ENCODE measurements around the gene TAP2.
"Not testable (repeated sequence)": the region's sequence is repeated elsewhere in the genome, so short reads cannot be mapped to it uniquely, and the experiment has no call there.

The TAP2 gene

DNA sequence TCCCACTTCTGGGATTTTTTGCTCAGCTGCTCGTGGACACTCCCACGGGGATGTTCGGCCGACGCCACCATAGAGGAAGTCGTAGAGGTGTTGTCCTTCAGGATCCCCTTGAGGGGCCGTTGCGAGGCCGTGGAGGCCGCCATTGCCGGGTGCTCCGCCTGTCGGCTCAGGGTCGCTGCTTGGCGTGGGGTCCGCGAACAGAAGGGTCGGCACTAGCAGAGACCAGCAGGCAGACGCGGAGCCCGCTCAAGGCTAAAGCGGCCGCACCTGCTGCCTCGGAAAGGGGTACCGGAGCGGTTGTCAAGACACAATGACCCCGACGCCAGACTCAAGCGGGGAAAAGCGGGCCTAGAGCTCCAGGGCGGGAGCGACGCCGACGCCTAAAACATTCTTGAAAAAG is 41.2 kb upstream of the TAP2 start:
- TF ChIP-seq, protein P1, sequence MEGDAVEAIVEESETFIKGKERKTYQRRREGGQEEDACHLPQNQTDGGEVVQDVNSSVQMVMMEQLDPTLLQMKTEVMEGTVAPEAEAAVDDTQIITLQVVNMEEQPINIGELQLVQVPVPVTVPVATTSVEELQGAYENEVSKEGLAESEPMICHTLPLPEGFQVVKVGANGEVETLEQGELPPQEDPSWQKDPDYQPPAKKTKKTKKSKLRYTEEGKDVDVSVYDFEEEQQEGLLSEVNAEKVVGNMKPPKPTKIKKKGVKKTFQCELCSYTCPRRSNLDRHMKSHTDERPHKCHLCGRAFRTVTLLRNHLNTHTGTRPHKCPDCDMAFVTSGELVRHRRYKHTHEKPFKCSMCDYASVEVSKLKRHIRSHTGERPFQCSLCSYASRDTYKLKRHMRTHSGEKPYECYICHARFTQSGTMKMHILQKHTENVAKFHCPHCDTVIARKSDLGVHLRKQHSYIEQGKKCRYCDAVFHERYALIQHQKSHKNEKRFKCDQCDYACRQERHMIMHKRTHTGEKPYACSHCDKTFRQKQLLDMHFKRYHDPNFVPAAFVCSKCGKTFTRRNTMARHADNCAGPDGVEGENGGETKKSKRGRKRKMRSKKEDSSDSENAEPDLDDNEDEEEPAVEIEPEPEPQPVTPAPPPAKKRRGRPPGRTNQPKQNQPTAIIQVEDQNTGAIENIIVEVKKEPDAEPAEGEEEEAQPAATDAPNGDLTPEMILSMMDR (conservative IDR thresholded peaks at IDR 0.05; ENCODE audit: low read depth), result no peak
- CTCF ChIA-PET, result interaction anchor here (0.7 kb wide), 1 partner anchor 53 kb away, joined by 4 read pairs; no protein-coding TSS in a partner anchor
- POLR2A ChIA-PET (ENCODE audit: low non-redundant PET), result no interaction called here
- DNase-seq (ENCODE audit: low spot score), result no peak
- no peak overlapping the region for H3K27ac ChIP-seq

DNA sequence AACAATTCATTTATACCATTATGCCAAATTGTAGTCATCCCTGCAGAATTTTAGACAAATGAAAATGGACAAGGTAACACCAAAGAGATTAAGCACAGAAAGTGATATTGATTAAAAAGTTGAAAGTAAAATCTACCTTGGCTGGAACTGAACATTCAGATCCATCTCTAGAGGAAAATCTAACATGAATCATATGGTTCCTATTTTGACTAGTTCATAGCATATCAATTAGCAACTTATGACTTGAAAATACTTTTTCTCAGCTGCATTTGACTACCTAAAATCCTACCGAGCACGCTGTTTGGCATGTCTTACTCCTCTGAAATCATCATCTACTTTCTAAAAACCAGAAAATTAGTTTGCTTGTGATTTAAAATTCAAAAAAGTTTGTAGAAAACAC is 38.1 kb upstream of the TAP2 start:
- no peak overlapping the region for H3K27ac ChIP-seq
- no peak for DNase-seq (ENCODE audit: low spot score)
- ChIA-PET POLR2A (ENCODE audit: low non-redundant PET) (no interaction called here), CTCF (interaction anchor here (0.7 kb wide), 1 partner anchor 254 kb away, joined by 3 read pairs; no protein-coding TSS in a partner anchor)
- TF ChIP-seq, protein P1 (conservative IDR thresholded peaks at IDR 0.05; ENCODE audit: low read depth), result no peak

DNA sequence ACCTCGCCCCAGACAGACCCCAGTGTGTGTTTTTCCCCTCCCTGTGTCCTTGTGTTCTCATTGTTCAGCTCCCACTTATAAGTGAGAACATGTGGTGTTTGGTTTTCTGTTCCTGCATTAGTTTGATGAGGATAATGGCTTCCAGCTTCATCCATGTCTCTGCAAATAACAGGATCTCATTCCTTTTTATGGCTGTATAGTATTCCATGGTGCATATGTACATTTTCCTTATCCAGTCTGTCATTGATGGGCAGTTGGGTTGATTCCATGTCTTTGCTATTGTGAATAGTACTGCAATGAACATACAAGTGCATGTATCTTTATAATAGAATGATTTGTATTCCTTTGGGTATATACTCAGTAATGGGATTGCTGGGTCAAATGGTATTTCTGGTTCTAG is 35.4 kb upstream of the TAP2 start:
- CTCF ChIA-PET; POLR2A ChIA-PET (ENCODE audit: low non-redundant PET); H3K27ac ChIP-seq; DNase-seq (ENCODE audit: low spot score): not testable (repeated sequence)

DNA sequence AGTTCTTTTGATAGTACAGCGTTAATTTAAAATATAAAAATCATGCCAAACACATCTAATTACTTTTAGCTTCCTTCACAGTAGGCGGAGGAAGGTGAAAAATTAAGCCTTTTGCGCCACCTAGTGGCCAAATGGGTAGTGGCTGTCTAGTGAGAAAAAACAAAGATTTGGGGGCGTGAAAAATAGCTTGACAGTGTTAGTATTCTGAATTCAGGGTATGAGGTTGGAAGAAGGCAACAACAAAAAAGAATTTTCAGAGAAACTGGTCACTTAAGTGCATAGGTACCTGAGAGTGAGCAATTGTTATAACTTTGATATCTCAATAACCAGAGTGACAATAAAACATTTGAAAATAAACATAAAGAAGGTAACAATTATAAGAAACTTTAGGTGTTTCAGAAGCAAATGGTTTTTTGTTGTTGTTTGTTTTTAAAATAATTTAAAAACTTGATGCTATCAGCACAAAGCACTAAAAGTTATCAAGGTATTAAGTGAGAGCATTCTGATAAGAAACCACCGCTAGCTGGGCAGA is 29.8 kb upstream of the TAP2 start:
- ChIA-PET POLR2A (ENCODE audit: low non-redundant PET) (interaction anchor here (2.0 kb wide), 1 partner anchor 30 kb away, joined by 10 read pairs; the partner anchor contains the start of gene TAP2), CTCF (interaction anchor here (0.5 to 3.2 kb wide), 25 partner anchors 8 to 574 kb away, joined by 3 to 48 read pairs (median 4); partner anchors contain the start of genes PSMB9, TAP1 and TAP2)
- H3K27ac ChIP-seq, result no peak overlapping the region
- DNase-seq (ENCODE audit: low spot score), result peak; percentile 60
- TF ChIP-seq, protein P1 (conservative IDR thresholded peaks at IDR 0.05; ENCODE audit: low read depth), result peak; percentile 83

DNA sequence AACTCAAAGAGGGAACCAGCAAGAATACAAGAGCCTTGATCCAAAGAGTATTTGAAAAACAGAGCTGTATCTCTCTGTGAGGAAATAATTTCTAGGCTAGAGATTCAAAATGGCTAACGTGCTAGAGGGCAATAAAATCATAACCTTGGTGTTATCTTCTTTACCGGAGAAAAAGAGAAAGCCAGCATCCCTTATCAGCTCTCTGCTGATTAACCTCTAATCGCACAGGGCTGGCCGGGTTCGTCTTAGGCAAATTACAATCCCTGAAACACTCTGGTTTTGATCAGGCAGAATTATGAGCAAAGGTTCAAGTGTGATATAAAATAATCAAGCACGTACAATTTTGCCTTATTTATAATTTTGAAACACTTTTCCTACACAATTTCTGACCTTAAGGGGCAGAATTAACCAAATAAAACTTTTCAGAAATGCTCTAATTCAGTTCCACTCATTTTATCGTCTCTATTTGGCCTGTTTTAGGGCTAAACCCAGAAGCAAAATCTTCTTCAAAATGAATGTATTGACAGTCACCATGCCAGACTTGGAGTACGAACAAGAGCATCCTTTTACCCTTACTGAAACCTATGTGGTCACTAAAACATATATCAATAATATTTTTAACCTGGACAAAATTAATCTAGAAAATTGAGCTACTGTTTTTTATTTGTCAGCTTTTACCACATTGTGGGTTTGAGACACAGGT is 29.2 kb upstream of the TAP2 start:
- TF ChIP-seq, protein P1 (conservative IDR thresholded peaks at IDR 0.05; ENCODE audit: low read depth), result no peak
- ChIA-PET POLR2A (ENCODE audit: low non-redundant PET) (interaction anchor here (2.0 kb wide), 1 partner anchor 29 kb away, joined by 10 read pairs; the partner anchor contains the start of gene TAP2), CTCF (interaction anchor here (0.5 to 3.2 kb wide), 24 partner anchors 8 to 573 kb away, joined by 3 to 48 read pairs (median 4); partner anchors contain the start of genes PSMB9, TAP1 and TAP2)
- DNase-seq (ENCODE audit: low spot score), result no peak
- no peak overlapping the region for H3K27ac ChIP-seq

DNA sequence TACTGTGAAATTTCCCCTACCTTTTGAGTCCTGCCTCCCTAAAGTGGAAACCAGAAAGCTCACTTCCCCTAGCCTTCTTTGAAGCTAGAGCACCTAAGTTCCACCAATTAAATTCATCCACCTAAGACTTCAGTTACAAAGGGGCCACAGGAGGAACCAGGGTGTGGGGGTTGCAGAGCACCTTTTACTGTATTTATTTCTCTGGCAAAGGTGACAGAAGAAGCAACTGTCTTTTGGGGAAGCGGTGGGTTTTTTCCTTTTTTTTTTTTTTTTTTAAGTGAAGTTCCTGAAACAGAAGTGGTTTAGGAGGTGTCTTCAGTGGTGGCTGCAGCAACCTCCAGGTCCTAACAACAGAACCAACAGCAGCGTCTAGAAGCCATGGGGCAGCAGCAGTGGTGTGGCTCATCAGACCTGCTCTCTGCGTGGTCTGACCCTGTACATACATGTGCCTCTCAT is 28.5 kb upstream of the TAP2 start:
- no peak for DNase-seq (ENCODE audit: low spot score)
- POLR2A ChIA-PET (ENCODE audit: low non-redundant PET), result interaction anchor here (2.0 kb wide), 1 partner anchor 29 kb away, joined by 10 read pairs; the partner anchor contains the start of gene TAP2
- CTCF ChIA-PET, result interaction anchor here (1.8 to 3.2 kb wide), 3 partner anchors 9 to 41 kb away, joined by 9 to 48 read pairs (median 14); partner anchors contain the start of gene TAP2
- H3K27ac ChIP-seq, result no peak overlapping the region
- TF ChIP-seq, protein P1 (conservative IDR thresholded peaks at IDR 0.05; ENCODE audit: low read depth), result no peak
